NCI-H2029 treated with DMSO at 0.1 percent for 48 hours (cell line): ENCODE results near the gene GTF3C1.
A peak's percentile ranks its signal among the peaks of the same experiment; 100 is the strongest.
"Not testable (repeated sequence)": the region's sequence is repeated elsewhere in the genome, so short reads cannot be mapped to it uniquely, and the experiment has no call there.

Experiments
- DNase-seq: peaks from one replicate; lab custom pipeline; 2025; lab: John Stamatoyannopoulos, UW

The GTF3C1 gene

GRCh38 chr16:27549746-27550581 is at the start of gene GTF3C1, which contains the start of gene KATNIP:
GTF3C1 (minus strand) TSS chr16:27549913; CDS start chr16:27549890, 23 bp downstream.
KATNIP (plus strand) TSS chr16:27550144; CDS start chr16:27550171, 27 bp downstream.
- peak; percentile 90 for DNase-seq

DNA sequence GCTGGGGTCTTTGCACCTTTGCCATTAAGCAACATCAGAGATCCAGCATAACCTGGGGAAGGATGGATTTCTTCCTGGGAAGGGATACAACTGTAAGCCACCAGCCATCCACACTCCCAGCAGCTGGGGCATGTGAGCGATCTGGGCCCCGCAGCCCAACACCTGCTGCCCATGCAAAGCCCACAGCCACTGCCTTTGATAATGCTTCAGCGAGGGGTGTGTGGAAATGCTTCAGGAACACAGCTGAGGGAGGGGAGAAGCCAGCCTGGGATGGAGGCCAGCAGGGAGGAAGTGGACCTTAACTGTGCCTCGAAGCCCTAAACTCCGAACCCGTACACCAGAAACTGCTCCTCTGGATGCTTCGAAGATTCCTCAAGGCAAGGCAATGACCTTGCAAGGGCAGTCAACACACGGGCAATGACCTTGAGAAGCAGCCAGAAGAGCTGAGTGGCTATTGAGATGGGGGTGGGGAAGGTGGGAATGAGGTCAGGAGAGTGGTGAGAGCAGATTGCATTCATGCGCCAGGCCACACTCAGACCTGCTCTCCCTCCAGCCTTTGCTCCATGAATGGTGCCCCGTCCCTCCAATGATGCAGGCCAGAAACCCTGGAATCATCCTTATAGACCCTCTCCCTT is 49.3 kb upstream of the GTF3C1 start:
- DNase-seq, result no peak

DNA sequence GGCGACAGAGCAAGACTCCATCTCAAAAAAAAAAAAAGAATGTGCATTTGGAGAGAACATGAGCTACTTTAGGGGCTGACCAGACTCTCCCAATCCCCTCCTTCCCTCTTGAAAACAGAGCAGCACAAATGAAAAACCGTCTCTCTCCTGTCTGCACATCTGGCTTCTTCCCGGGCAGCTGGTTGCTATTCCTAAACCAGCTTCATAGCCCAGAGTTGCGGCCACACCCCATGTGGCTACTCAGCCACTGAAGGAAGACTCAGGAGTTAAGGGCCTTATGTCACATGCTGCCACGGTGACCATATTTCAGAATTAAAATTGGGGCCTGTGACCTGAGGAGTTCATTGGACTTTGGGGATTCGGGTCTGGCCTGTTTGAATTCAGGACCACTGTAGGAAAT is 48.5 kb upstream of the GTF3C1 start:
- DNase-seq, result no peak

- no peak for DNase-seq
Observed at GRCh38 chr16:27597361-27597760, 47.6 kb upstream of the GTF3C1 start.

- DNase-seq, result no peak
Observed at GRCh38 chr16:27596411-27596810, 46.7 kb upstream of the GTF3C1 start.

DNA sequence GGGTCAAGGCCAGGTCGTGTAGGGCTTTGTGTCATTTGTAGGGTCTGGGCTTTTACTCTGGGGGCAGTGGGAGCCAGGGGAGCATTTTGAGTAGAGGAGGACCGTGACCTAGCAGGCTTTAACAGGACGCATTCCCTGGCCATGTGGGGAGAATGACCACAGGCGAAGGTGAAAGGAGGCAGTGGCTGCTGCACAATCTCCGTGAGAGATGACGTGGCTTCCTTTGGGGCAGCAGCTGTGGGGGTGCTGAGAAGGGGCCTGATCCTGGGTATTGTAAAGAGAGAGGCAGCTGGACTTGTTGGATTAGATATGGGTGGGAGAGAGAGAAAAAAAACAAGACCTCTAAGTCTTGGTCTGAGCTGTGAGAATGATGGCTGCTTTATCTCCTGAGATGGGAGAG is 46.3 kb upstream of the GTF3C1 start:
- DNase-seq, result no peak

DNA sequence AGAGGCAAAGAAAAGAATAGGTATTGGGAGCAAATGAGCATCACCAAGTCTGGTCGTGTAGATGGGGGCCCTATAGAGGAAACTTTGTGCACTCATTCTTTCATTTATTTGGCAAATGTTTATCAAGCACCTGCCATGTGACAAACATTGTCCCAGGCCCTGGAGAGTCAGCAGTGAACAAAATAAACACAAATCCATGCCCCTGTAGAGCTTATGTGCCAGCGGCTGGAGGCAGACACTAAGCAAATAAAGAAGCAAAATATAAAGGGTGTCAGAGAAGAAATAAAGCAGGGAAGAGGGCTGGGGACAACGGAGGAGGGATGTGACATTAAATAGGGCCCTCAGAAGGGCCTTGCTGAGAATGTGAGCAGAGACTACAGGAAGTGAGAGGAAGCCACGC is 45.8 kb upstream of the GTF3C1 start:
- no peak for DNase-seq

GRCh38 chr16:27591837-27592236 is 42.1 kb upstream of the GTF3C1 start:
- no peak for DNase-seq

GRCh38 chr16:27588057-27588456 is 38.3 kb upstream of the GTF3C1 start:
- no peak for DNase-seq

- DNase-seq, result no peak
Observed at GRCh38 chr16:27586711-27587110, 37.0 kb upstream of the GTF3C1 start.

DNA sequence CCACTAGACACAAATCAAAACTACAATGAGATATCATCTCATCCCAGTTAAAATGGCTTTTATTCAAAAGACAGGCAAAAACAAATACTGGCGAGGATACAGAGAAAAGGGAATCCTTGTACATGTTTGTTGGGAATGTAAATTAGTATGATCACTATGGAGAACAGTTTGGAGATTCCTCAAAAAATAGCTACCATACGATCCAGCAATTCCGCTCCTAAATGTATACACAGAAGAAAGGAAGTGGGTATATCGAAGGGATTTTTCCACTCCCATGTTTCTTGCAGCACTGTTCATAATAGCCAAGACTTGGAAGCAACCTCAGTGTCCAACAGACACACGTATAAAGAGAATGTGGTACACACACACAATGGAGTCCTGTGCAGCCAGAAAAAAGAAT is 35.5 kb upstream of the GTF3C1 start:
- no peak for DNase-seq

GRCh38 chr16:27583634-27584033 is 33.9 kb upstream of the GTF3C1 start:
- DNase-seq, result no peak

- no peak for DNase-seq
Observed at GRCh38 chr16:27582883-27583282, 33.2 kb upstream of the GTF3C1 start.

GRCh38 chr16:27579087-27579980 is 29.6 kb upstream of the GTF3C1 start:
- no peak for DNase-seq

GRCh38 chr16:27576729-27577128 is 27.0 kb upstream of the GTF3C1 start:
- DNase-seq, result no peak

DNA sequence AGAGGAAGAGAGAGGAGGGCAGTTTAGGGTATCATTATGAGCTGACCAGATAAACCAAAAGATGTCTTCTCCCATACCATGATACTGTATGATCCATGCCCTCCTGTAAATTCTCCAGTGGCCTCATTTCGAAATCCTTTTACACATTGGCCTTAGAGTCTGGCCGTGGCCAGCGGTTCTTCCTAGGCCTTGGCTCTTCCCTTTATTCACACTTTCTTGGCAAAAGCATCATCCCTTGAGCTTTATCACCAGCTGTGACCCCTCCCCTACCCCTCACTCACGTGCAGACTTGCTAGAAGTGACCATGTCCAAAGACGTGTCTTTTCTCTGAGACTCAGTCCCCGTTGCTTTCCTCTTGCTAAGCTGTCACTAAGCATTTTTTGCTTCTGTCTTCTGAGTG is 23.0 kb upstream of the GTF3C1 start:
- no peak for DNase-seq

DNA sequence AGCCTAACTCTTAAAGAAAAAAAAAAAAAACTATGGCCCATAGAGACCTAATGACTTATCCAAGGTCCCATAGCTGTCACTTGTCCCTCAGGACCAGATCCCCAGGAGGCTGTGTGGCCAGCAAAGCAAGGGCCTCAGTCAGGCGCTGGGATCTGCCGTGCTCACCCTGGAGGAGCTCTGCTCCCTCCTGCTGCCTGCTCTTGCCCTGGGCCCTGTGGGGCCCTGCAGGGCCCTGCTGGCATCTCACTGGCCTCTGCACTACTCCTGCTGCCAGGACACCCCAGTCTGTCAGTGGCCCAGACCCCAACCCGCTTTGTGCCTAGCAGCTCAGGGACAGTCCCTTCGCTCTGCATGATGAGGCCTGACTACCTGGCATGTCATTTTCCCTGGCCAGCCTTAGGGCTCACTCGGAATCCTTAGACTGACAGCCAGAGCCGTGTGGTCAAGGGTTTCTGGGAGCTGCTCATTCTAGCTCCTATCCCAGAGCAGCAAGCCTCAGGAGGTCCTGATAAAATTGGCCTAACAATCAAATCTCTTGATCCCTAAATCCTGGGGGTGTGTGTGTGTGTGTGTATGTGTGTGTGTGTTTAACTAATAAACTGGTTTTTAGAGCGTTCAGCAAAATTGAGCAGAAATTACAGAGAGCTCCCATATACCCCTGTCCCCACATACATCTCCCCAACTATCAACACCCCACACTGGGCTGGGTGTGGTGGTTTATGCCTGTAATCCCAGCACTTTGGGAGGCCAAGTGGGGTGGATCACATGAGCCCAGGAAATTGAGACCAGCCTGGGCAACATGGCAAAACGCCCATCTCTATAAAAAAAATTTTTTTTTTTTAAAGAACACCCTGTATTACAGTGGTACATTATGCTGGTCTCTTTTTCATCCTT is 22.0 kb upstream of the GTF3C1 start:
- DNase-seq, result no peak

DNA sequence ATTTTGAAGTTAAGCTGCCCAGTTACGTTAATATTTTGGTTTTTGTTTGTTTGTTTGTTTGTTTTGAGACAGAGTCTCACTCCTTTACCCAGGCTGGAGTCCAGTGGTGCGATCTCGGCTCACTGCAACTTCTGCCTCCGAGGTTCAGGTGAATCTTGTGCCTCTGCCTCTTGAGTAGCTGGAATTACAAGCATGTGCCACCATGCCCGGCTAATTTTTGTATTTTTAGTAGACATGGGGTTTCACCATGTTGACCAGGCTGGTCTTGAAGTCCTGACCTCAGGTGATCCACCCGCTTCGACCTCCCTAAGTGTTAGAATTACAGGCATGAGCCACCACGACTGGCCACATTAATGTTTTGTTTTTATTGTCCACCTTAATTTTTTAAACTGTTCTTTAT is 21.3 kb upstream of the GTF3C1 start:
- DNase-seq, result not testable (repeated sequence)

DNA sequence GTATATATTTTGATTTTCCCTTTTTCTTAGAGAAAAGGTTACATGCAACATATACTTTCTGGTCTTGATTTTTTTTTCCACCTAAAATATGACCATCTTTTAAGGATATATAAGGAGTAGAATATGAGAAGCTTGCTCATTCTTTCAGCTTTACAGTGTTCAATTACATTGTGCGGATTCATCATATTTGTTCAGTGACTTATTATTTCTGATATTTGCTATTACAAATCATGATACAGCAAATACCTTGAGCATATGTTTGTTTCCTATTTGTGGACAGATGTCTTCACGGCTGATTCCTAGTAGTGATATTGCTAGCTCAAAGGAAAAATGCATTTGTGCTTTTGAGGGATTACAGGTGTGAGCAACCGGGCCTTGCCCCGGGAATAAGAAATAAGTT is 18.4 kb upstream of the GTF3C1 start:
- DNase-seq, result no peak

DNA sequence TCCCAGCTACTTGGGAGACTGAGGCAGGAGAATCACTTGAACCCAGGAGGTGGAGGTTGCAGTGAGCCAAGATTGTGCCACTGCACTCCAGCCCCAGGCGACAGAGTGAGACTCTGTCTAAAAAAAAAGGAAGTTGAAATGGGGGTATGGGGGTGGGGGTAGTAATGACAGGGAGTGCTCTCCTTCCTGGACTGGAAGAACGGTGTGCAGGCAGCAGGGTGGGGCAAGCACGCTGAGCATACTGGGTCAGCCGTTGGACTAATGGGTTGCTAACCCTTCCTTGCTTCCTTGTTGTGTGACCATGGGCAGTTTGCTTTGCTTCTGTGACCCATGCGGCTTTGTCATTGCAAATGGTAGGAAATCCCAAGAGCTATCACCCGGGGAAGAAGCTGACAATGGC is 16.7 kb upstream of the GTF3C1 start:
- no peak for DNase-seq

DNA sequence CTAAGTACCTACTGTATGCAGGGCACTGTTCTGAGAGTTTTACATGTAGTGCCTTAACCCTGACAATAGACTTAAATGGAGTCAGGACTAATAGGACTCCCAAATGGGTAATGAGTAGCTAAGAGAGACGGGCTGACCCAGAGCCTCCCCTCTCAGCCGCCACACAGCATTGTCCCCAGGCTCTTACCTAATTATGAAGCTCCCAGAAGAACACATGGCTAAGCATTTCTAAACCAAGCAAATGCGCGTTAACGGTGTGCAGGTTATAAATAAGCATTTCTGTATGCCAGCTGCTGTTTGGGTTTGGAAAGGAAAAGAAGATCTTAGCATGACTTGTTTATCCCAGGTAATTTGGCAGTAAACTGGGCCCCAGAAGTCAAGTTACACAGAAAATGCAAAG is 14.5 kb upstream of the GTF3C1 start:
- no peak for DNase-seq
